A549 (cell line): ENCODE results near the gene MTA3.

Experiments
- FOXS1 ChIP-seq: fragments of 250-450 bp; sonication (Bioruptor Pico); IDR thresholded peaks from 2 replicates; pipeline ENCODE4 v1.5.0; 2020; ENCODE audit warnings: mild to moderate bottlenecking, moderate library complexity
- JUN ChIP-seq, 2 experiments: fragments of >200 bp; sonication (Bioruptor Twin); formaldehyde crosslinking; IDR thresholded peaks; 2 replicates in 1 of 2; 3 replicates in 1 of 2; pipeline ENCODE4 v1.6.1; 2016 to 2017
- KDM1A ChIP-seq: fragments of 200-600 bp; sonication (generic); IDR thresholded peaks from 2 replicates; pipeline ENCODE4 v1.6.1; 2016; ENCODE audit warnings: low read depth, mild to moderate bottlenecking
- MYC ChIP-seq: IDR thresholded peaks from 2 replicates; pipeline ENCODE4 v1.6.1; 2012; ENCODE audit warnings: mild to moderate bottlenecking, inconsistent platforms, low read length, improper control_type of control experiment, borderline replicate concordance
- PHF8 ChIP-seq: fragments of 200-600 bp; sonication (generic); IDR thresholded peaks from 2 replicates; pipeline ENCODE4 v1.6.1; 2016; ENCODE audit warnings: low read depth, mild to moderate bottlenecking, antibody characterized with exemption, moderate library complexity, borderline replicate concordance
- RAD21 ChIP-seq, 2 experiments: fragments of >200 bp in 1 of 2; sonication (Bioruptor Twin) in 1 of 2; formaldehyde crosslinking in 1 of 2; IDR thresholded peaks in 1 of 2; conservative IDR thresholded peaks in 1 of 2; 2 replicates in 1 of 2; 3 replicates in 1 of 2; pipeline ENCODE4 v1.6.1; 2012 to 2018; ENCODE audit warnings: inconsistent platforms in 1 of 2
- RFX5 ChIP-seq: fragments of 450-650 bp; IDR thresholded peaks from 2 replicates; pipeline ENCODE4 v1.7.1; 2014; ENCODE audit warnings: antibody characterized with exemption, mild to moderate bottlenecking, moderate library complexity
- TFCP2L1 ChIP-seq: fragments of 250-450 bp; sonication (Bioruptor Pico); IDR thresholded peaks from 2 replicates; pipeline ENCODE4 v1.5.0; 2021; ENCODE audit warnings: mild to moderate bottlenecking
- ZNF302 ChIP-seq: fragments of 250-450 bp; sonication (Bioruptor Pico); IDR thresholded peaks from 2 replicates; pipeline ENCODE4 v1.9.0; 2021; ENCODE audit warnings: inconsistent platforms, mild to moderate bottlenecking, moderate library complexity
- TF ChIP-seq, protein P1 (sequence below): fragments of >200 bp; sonication (Bioruptor Twin); formaldehyde crosslinking; IDR thresholded peaks from 3 replicates; pipeline ENCODE4 v1.5.1; 2016
- TF ChIP-seq, protein P2 (sequence below): IDR thresholded peaks from 2 replicates; pipeline ENCODE4 v1.6.1; 2012
- TF ChIP-seq, protein P3 (sequence below): fragments of 450-650 bp; IDR thresholded peaks from 2 replicates; pipeline ENCODE4 v1.6.1; 2014; ENCODE audit warnings: antibody characterized with exemption

DNA sequence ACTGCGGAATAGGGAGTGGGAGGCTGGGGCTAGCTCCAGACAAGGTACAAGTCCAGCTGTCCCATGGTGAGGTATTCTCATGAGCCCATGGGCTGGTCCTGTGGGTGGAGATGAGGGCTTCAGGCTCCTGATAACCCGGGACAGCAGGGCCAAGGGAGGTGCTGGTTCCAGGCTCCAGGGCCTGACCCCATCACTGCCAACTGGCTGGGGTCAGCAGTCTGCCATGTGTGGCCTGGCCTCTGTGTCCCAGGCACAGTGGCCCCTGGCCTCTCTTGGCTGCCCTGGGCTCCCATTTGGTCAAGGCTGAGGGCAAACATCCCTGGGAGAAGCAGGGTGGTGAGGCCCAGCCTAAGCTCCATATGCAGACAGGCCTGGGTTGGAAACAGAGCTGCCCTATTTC lies 196.5 kb downstream of the MTA3 start:
- TF ChIP-seq TFCP2L1 (no peak), MYC (no peak), ZNF302 (no peak), RAD21 (conservative IDR thresholded peaks at IDR 0.05 in 1 of 2, IDR thresholded peaks at IDR 0.05 in 1 of 2) (no peak), FOXS1 (CRISPR knock-in tag) (no peak), PHF8 (no peak), KDM1A (no peak), JUN (IDR thresholded peaks at IDR 0.05) (no peak), RFX5 (no peak)
- TF ChIP-seq, protein P1, sequence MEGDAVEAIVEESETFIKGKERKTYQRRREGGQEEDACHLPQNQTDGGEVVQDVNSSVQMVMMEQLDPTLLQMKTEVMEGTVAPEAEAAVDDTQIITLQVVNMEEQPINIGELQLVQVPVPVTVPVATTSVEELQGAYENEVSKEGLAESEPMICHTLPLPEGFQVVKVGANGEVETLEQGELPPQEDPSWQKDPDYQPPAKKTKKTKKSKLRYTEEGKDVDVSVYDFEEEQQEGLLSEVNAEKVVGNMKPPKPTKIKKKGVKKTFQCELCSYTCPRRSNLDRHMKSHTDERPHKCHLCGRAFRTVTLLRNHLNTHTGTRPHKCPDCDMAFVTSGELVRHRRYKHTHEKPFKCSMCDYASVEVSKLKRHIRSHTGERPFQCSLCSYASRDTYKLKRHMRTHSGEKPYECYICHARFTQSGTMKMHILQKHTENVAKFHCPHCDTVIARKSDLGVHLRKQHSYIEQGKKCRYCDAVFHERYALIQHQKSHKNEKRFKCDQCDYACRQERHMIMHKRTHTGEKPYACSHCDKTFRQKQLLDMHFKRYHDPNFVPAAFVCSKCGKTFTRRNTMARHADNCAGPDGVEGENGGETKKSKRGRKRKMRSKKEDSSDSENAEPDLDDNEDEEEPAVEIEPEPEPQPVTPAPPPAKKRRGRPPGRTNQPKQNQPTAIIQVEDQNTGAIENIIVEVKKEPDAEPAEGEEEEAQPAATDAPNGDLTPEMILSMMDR: no peak
- TF ChIP-seq, protein P2, sequence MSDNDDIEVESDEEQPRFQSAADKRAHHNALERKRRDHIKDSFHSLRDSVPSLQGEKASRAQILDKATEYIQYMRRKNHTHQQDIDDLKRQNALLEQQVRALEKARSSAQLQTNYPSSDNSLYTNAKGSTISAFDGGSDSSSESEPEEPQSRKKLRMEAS: no peak
- TF ChIP-seq, protein P3, sequence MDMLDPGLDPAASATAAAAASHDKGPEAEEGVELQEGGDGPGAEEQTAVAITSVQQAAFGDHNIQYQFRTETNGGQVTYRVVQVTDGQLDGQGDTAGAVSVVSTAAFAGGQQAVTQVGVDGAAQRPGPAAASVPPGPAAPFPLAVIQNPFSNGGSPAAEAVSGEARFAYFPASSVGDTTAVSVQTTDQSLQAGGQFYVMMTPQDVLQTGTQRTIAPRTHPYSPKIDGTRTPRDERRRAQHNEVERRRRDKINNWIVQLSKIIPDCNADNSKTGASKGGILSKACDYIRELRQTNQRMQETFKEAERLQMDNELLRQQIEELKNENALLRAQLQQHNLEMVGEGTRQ: no peak
